GM18858 (cell line): ENCODE results near the gene BABAM2.

Experiments
- ATAC-seq: cut with Tn5 transposase; IDR thresholded peaks from one replicate; pipeline ENCODE4 v1.9.1; 2021; ENCODE audit not compliant: unreplicated experiment

BABAM2 gene

GRCh38 chr2:28350196-28350595, 459.7 kb downstream of the BABAM2 start:
- ATAC-seq, result no peak

GRCh38 chr2:28350791-28351285, 460.3 kb downstream of the BABAM2 start:
- no peak for ATAC-seq

- no peak for ATAC-seq
Measured at GRCh38 chr2:28351621-28352020, 461.1 kb downstream of the BABAM2 start.

- no peak for ATAC-seq
Measured at GRCh38 chr2:28352104-28352503, 461.6 kb downstream of the BABAM2 start.

- ATAC-seq, result no peak
Measured at GRCh38 chr2:28352610-28353195, 462.2 kb downstream of the BABAM2 start.

GRCh38 chr2:28354920-28355520, 464.5 kb downstream of the BABAM2 start:
- no peak for ATAC-seq

GRCh38 chr2:28355521-28356094, 465.1 kb downstream of the BABAM2 start:
- no peak for ATAC-seq

- no peak for ATAC-seq
Measured at GRCh38 chr2:28356095-28356911, 465.8 kb downstream of the BABAM2 start.

- no peak for ATAC-seq
Measured at GRCh38 chr2:28357055-28357454, 466.5 kb downstream of the BABAM2 start.

GRCh38 chr2:28357948-28358667, 467.6 kb downstream of the BABAM2 start:
- no peak for ATAC-seq

- no peak for ATAC-seq
Measured at GRCh38 chr2:28358668-28359201, 468.2 kb downstream of the BABAM2 start.

GRCh38 chr2:28359222-28360057, 468.9 kb downstream of the BABAM2 start:
- ATAC-seq, result no peak

GRCh38 chr2:28360058-28360717, 469.7 kb downstream of the BABAM2 start:
- no peak for ATAC-seq

- ATAC-seq, result no peak
Measured at GRCh38 chr2:28360718-28361293, 470.3 kb downstream of the BABAM2 start.

- no peak for ATAC-seq
Measured at GRCh38 chr2:28361991-28362710, 471.6 kb downstream of the BABAM2 start.

- no peak for ATAC-seq
Measured at GRCh38 chr2:28362991-28363521, 472.5 kb downstream of the BABAM2 start.

- ATAC-seq, result no peak
Measured at GRCh38 chr2:28363686-28364280, 473.3 kb downstream of the BABAM2 start.

- ATAC-seq, result no peak
Measured at GRCh38 chr2:28364610-28365009, 474.1 kb downstream of the BABAM2 start.
